ENCODE measurements around the gene TRAPPC3.
A peak's percentile ranks its signal among the peaks of the same experiment; 100 is the strongest.

TRAPPC3 gene

GRCh38 chr1:36097693-36098585 lies 51.3 kb downstream of the TRAPPC3 start:
- DNase-seq: no peak

GRCh38 chr1:36096500-36097432 lies 52.5 kb downstream of the TRAPPC3 start:
- DNase-seq: no peak

- DNase-seq: peak; percentile 42
Measured at GRCh38 chr1:36095760-36096405, 53.4 kb downstream of the TRAPPC3 start.

- no peak for DNase-seq
Measured at GRCh38 chr1:36094621-36095061, 54.6 kb downstream of the TRAPPC3 start.

GRCh38 chr1:36093929-36094328 lies 55.4 kb downstream of the TRAPPC3 start:
- DNase-seq: no peak

GRCh38 chr1:36093226-36093625 lies 56.1 kb downstream of the TRAPPC3 start:
- no peak for DNase-seq

GRCh38 chr1:36092798-36093185 lies 56.5 kb downstream of the TRAPPC3 start:
- DNase-seq: no peak

- no peak for DNase-seq
Measured at GRCh38 chr1:36092166-36092797, 57.0 kb downstream of the TRAPPC3 start.

GRCh38 chr1:36091698-36092097 lies 57.6 kb downstream of the TRAPPC3 start:
- DNase-seq: no peak

GRCh38 chr1:36091141-36091540 lies 58.1 kb downstream of the TRAPPC3 start:
- no peak for DNase-seq

- DNase-seq: no peak
Measured at GRCh38 chr1:36089393-36090121, 59.7 kb downstream of the TRAPPC3 start.

GRCh38 chr1:36088577-36089392 lies 60.5 kb downstream of the TRAPPC3 start, which contains the start of gene ADPRS:
Gene ADPRS, plus strand, starts transcription at chr1:36088892. Its CDS starts 13 bp downstream, at chr1:36088905.
- DNase-seq: peak; percentile 89

- DNase-seq: no peak
Measured at GRCh38 chr1:36088265-36088576, 61.1 kb downstream of the TRAPPC3 start.

- no peak for DNase-seq
Measured at GRCh38 chr1:36087233-36088123, 61.8 kb downstream of the TRAPPC3 start.

All from CD4-positive, alpha-beta T cell treated with Interleukin-15 for 1 hour (primary cell).